ENCODE results near the gene ATP6V1G2.

DNA sequence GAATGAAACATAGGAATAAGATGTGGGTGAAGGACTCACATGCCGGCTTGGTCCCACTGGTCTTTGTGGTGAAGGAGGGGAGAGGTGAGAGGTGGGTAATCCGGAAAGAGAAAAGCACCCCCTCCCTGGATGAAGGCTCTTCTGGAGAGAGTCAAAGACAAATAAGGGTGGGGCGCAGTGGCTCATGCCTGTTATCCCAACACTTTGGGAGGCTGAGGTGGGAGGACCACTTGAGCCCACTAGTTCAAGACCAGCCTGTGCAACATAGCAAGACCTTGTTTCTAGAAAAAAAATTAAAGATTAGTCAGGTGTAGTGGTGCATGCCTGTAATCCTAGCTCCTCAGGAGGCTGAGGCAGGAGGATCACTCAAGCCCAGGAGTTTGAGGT lies 32.7 kb upstream of the ATP6V1G2 start:
- TF ChIP-seq, protein P1, sequence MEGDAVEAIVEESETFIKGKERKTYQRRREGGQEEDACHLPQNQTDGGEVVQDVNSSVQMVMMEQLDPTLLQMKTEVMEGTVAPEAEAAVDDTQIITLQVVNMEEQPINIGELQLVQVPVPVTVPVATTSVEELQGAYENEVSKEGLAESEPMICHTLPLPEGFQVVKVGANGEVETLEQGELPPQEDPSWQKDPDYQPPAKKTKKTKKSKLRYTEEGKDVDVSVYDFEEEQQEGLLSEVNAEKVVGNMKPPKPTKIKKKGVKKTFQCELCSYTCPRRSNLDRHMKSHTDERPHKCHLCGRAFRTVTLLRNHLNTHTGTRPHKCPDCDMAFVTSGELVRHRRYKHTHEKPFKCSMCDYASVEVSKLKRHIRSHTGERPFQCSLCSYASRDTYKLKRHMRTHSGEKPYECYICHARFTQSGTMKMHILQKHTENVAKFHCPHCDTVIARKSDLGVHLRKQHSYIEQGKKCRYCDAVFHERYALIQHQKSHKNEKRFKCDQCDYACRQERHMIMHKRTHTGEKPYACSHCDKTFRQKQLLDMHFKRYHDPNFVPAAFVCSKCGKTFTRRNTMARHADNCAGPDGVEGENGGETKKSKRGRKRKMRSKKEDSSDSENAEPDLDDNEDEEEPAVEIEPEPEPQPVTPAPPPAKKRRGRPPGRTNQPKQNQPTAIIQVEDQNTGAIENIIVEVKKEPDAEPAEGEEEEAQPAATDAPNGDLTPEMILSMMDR (IDR thresholded peaks at IDR 0.05), result no peak
- TF ChIP-seq EP300 (IDR thresholded peaks at IDR 0.05), result no peak
- TF ChIP-seq POLR2A (IDR thresholded peaks at IDR 0.05), result no peak

All from suprapubic skin (tissue), 3 donors.